H1 (cell line): ENCODE data around the gene DEK. TPM values are rescaled to one million over a fixed set of nuclear protein-coding genes. Genes with fewer than 3 reads are reported as not detected.

Experiments used
- HDAC2 ChIP-seq, 2 experiments: fragments of 300-600 bp in 1 of 2; sonication (generic) in 1 of 2; IDR thresholded peaks; 2 replicates each; pipeline ENCODE4 v1.6.1; 2011 to 2012; ENCODE audit warnings: low read depth in 2 of 2, low read length in 2 of 2, mild to moderate bottlenecking in 2 of 2, moderate library complexity in 2 of 2, borderline replicate concordance in 1 of 2, inconsistent platforms in 1 of 2
- POLR2AphosphoS5 ChIP-seq: IDR thresholded peaks from 2 replicates; pipeline ENCODE4 v1.6.1; 2011; ENCODE audit warnings: low read depth, low read length
- RNF2 ChIP-seq: fragments of 200-900, 300-1000 bp; sonication (generic); IDR thresholded peaks from 2 replicates; pipeline ENCODE4 v1.7.1; 2016; ENCODE audit warnings: borderline replicate concordance, low read depth, mild to moderate bottlenecking, antibody characterized with exemption, low read length; ENCODE audit not compliant: poor library complexity, severe bottlenecking; ENCODE audit errors: missing control alignments
- polyA plus RNA-seq, 7 experiments: library from polyadenylated mRNA; depleted of rRNA in 3 of 7; stranded (reverse) in 5 of 7; unstranded in 2 of 7; fragments of >200 nt in 5 of 7; fragments of 200-250 nt in 2 of 7; gene quantifications; 1 replicate in 5 of 7; 2 replicates in 1 of 7; 4 replicates in 1 of 7; pipeline versions ENCODE4 v1.2.1 to v1.2.3, GENCODE V29; 2011 to 2013; ENCODE audit warnings: missing spikeins in 2 of 7, mixed read lengths in 2 of 7
- total RNA-seq: library from RNA; stranded (reverse); fragmentation: NEBNext Ultra II Directional; extraction: Animal tissue kit (Norgen Biotek cat#: 25700); gene quantifications from 2 replicates; pipeline ENCODE4 v1.2.1, GENCODE V29; 2021
- TF ChIP-seq, protein P1 (sequence below): fragments of 300-600 bp; sonication (generic); IDR thresholded peaks from 2 replicates; pipeline ENCODE4 v1.7.1; 2012; ENCODE audit warnings: low read length, moderate library complexity, mild to moderate bottlenecking, inconsistent platforms; ENCODE audit not compliant: insufficient replicate concordance
- TF ChIP-seq, protein P2 (sequence below): IDR thresholded peaks from 2 replicates; pipeline ENCODE4 v1.6.1; 2012; ENCODE audit warnings: inconsistent platforms

Gene DEK
- total and polyA plus RNA-seq, 2 of the 8 experiments (the other 6 are each of a cell fraction or from before 2014, with no cell fraction given) = 40.0 to 228 TPM

DNA sequence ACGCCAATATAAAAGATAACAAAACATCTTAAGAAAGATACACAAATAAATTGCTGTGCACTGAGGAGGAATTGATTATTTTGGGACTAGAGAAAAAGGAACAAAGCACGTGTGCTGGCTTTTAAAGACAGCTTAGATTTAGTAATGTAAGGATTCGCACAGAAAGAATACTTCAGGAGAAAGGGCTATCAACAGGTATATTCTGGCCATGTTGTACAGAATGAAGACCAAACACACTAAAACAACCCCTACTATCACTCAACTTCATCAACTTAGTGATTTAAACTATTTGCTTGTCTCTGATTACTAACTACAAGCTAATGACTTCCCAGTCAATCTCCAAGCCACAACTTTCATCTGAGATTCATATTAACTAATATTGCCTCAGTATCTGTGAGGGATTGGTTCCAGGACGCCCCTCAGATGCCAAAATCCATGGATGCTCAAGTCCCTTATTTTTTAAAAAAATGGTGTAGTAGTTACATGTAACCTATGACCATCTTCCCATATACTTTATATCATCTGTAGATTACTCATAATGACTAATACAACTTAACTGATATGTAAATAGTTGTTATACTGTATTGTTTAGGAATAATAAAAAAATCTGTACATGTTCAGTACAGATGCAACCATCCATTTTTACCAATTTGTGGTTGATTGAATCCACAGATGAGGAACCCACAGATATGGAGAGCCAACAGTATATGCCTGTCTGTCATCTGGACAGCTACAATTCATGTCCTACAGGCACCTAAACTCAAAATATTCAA is 4.5 kb downstream of the DEK start (continued):
- TF ChIP-seq HDAC2 (IDR thresholded peaks at IDR 0.05; ENCODE audit: borderline replicate concordance in 1 of 2, low read depth in 2 of 2, low read length in 2 of 2) = no peak
- TF ChIP-seq POLR2AphosphoS5 = no peak
- TF ChIP-seq, protein P1, sequence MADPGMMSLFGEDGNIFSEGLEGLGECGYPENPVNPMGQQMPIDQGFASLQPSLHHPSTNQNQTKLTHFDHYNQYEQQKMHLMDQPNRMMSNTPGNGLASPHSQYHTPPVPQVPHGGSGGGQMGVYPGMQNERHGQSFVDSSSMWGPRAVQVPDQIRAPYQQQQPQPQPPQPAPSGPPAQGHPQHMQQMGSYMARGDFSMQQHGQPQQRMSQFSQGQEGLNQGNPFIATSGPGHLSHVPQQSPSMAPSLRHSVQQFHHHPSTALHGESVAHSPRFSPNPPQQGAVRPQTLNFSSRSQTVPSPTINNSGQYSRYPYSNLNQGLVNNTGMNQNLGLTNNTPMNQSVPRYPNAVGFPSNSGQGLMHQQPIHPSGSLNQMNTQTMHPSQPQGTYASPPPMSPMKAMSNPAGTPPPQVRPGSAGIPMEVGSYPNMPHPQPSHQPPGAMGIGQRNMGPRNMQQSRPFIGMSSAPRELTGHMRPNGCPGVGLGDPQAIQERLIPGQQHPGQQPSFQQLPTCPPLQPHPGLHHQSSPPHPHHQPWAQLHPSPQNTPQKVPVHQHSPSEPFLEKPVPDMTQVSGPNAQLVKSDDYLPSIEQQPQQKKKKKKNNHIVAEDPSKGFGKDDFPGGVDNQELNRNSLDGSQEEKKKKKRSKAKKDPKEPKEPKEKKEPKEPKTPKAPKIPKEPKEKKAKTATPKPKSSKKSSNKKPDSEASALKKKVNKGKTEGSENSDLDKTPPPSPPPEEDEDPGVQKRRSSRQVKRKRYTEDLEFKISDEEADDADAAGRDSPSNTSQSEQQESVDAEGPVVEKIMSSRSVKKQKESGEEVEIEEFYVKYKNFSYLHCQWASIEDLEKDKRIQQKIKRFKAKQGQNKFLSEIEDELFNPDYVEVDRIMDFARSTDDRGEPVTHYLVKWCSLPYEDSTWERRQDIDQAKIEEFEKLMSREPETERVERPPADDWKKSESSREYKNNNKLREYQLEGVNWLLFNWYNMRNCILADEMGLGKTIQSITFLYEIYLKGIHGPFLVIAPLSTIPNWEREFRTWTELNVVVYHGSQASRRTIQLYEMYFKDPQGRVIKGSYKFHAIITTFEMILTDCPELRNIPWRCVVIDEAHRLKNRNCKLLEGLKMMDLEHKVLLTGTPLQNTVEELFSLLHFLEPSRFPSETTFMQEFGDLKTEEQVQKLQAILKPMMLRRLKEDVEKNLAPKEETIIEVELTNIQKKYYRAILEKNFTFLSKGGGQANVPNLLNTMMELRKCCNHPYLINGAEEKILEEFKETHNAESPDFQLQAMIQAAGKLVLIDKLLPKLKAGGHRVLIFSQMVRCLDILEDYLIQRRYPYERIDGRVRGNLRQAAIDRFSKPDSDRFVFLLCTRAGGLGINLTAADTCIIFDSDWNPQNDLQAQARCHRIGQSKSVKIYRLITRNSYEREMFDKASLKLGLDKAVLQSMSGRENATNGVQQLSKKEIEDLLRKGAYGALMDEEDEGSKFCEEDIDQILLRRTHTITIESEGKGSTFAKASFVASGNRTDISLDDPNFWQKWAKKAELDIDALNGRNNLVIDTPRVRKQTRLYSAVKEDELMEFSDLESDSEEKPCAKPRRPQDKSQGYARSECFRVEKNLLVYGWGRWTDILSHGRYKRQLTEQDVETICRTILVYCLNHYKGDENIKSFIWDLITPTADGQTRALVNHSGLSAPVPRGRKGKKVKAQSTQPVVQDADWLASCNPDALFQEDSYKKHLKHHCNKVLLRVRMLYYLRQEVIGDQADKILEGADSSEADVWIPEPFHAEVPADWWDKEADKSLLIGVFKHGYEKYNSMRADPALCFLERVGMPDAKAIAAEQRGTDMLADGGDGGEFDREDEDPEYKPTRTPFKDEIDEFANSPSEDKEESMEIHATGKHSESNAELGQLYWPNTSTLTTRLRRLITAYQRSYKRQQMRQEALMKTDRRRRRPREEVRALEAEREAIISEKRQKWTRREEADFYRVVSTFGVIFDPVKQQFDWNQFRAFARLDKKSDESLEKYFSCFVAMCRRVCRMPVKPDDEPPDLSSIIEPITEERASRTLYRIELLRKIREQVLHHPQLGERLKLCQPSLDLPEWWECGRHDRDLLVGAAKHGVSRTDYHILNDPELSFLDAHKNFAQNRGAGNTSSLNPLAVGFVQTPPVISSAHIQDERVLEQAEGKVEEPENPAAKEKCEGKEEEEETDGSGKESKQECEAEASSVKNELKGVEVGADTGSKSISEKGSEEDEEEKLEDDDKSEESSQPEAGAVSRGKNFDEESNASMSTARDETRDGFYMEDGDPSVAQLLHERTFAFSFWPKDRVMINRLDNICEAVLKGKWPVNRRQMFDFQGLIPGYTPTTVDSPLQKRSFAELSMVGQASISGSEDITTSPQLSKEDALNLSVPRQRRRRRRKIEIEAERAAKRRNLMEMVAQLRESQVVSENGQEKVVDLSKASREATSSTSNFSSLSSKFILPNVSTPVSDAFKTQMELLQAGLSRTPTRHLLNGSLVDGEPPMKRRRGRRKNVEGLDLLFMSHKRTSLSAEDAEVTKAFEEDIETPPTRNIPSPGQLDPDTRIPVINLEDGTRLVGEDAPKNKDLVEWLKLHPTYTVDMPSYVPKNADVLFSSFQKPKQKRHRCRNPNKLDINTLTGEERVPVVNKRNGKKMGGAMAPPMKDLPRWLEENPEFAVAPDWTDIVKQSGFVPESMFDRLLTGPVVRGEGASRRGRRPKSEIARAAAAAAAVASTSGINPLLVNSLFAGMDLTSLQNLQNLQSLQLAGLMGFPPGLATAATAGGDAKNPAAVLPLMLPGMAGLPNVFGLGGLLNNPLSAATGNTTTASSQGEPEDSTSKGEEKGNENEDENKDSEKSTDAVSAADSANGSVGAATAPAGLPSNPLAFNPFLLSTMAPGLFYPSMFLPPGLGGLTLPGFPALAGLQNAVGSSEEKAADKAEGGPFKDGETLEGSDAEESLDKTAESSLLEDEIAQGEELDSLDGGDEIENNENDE = no peak
- TF ChIP-seq, protein P2, sequence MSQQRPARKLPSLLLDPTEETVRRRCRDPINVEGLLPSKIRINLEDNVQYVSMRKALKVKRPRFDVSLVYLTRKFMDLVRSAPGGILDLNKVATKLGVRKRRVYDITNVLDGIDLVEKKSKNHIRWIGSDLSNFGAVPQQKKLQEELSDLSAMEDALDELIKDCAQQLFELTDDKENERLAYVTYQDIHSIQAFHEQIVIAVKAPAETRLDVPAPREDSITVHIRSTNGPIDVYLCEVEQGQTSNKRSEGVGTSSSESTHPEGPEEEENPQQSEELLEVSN = no peak
- no peak for TF ChIP-seq RNF2
